Choroid plexus epithelial cell (primary cell): Measurements from ENCODE around the gene ATRX.
"Not testable (repeated sequence)": the region's sequence is repeated elsewhere in the genome, so short reads cannot be mapped to it uniquely, and the experiment has no call there.

ENCODE experiments used
- DNase-seq: peaks from one replicate; pipeline ENCODE4 v3.0.0-alpha.2; 2010; ENCODE audit warnings: low read depth
- H3K4me3 ChIP-seq: 2 replicates; pipeline ENCODE4 v1.5.1; 2011; ENCODE audit warnings: low read depth, mild to moderate bottlenecking, control low read depth, low read length, moderate library complexity
- CTCF ChIP-seq: conservative IDR thresholded peaks from 2 replicates; pipeline ENCODE4 v1.5.1; 2011; ENCODE audit warnings: low read depth, mild to moderate bottlenecking, control low read depth, inconsistent platforms, low read length, moderate library complexity

ATRX gene

DNA sequence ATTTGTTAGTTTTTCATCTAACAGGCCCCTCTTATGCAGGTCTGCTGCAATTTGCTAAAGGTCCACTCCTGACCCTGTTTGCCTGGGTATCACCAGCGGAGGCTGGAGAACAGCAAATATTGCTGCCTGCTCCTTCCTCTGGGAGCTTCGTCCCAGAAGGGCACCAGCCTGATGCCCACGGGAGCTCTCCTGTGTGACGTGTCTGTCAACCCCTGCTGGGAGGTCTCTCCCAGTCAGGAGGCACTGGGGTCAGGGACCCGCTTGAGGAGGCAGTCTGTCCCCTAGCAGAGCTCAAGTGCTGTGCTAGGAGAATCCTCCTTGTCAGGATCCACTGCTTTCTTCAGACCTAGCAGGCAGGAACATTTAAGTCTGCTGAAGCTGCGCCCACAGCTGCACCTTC is 30.5 kb downstream of the ATRX start:
- TF ChIP-seq CTCF: no peak
- H3K4me3 ChIP-seq: no peak overlapping the region
- DNase-seq: no peak

- not testable (repeated sequence) for H3K4me3 ChIP-seq, DNase-seq
Measured at GRCh38 chrX:77753942-77754341, 32.1 kb downstream of the ATRX start.

GRCh38 chrX:77749695-77750094 is 36.3 kb downstream of the ATRX start:
- H3K4me3 ChIP-seq: no peak overlapping the region
- TF ChIP-seq CTCF: no peak
- DNase-seq: peak; percentile 69

DNA sequence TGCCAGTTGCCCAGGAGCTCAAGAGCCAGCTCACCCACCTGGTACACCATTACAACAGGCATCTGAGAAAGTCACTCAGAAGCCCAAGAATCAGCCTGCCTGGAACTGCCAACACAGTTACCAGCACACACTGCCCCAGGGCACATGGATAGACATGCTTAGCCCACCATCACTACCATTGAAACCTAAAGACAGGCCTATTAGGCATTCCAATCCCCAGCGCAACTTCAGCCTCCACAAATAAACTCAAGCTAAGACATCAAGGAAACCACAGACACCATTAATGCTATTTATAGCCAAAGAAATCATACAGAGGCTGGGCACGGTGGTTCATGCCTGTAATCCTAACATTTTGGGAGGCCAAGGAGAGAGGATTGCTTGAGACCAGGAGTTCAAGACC is 42.3 kb downstream of the ATRX start:
- no peak overlapping the region for H3K4me3 ChIP-seq
- DNase-seq: no peak
- no peak for TF ChIP-seq CTCF

DNA sequence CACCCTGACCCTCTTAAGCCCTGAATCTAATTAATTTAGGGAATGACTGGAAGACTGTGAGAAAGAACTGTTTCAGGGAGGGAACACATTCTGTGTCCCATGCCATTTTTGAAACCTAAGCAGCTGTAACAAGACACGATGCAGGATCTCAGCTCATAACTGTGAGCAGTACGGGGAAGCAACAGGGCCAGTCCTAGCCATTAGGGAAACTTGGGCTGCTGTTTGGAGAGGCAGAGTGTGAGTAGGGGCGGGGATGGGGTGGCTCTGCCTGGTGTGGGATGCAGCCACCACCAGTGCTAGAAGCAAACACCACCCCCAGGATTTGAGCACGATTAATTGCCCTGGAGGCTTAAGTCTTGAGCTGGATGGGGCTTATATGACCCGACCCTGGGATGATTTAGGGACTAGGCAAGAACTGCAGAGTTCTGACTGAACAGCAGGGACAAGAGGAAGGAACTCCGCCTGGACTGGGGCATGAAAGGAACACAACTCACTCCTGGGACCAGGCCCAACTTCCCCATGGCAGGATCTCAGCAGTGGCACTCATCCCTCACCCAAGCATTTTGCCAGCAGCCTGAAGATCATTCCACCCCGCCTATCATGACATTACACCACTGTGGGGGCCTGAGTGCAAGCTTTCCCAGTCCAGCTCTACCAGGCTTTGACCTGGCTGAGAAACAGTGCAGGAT is 43.1 kb downstream of the ATRX start:
- no peak for TF ChIP-seq CTCF
- DNase-seq: no peak
- no peak overlapping the region for H3K4me3 ChIP-seq

DNA sequence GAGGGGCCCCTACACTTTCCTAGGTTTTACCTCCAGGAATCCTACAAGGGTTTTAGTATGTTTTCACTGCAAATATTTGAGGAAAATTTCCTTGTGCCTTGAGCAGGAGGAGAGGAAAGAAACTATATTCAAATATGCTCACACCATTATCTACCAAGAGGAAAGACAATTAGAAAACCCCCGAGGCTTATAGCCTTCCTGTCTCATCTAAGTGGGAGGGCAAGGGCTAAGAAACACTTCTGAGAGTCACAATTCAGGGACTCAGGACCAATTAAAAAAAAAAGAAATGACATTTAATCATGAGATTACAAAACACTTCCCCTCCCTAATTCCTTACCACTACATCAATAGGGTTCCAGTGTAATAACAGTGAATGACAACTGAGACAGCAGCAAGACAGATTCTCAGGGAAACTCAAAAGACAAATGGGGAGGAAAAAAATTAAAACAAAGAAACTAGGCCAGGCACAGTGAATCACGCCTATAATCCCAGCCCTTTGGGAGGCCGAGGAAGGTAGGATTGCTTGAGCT is 45.6 kb downstream of the ATRX start:
- TF ChIP-seq CTCF: no peak
- DNase-seq: no peak
- H3K4me3 ChIP-seq: no peak overlapping the region

DNA sequence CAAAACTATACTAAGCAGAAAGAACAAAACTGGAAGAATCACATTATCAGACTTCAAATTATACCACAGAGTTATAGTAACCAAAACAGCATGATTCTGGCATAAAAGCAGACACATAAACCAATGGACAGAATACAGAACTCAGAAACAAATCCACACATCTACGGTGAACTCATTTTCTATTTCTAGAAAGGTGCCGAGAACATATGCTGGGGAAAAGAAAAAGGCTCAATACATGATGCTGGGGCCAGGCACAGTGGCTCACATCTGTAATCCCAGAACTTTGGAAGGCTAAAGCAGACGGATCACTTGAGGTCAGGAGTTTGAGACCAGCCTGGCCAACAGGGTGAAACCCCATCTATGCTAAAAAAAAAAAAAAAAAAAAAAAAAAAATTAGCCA is 52.7 kb downstream of the ATRX start:
- H3K4me3 ChIP-seq: no peak overlapping the region
- DNase-seq: no peak
- TF ChIP-seq CTCF: no peak
